Vagina (tissue), 2 donors: ENCODE measurements around the gene SLC9B1. TPM values are rescaled to one million over a fixed set of nuclear protein-coding genes. Genes with fewer than 3 reads are reported as not detected.
"Not testable (repeated sequence)": the region's sequence is repeated elsewhere in the genome, so short reads cannot be mapped to it uniquely, and the experiment has no call there.

Experiments
- DNase-seq, 2 donors: peaks; one replicate each; pipeline ENCODE4 v3.0.0-alpha.2; 2017; ENCODE audit errors: extremely low spot score in 2 of 2
- H3K27ac ChIP-seq: fragments of 200-600 bp; sonication (generic); one replicate; pipeline ENCODE4 v1.5.1; 2019
- H3K27me3 ChIP-seq: fragments of 200-600 bp; sonication (generic); one replicate; pipeline ENCODE4 v1.5.1; 2019
- H3K36me3 ChIP-seq, 2 donors: fragments of 200-600 bp; sonication (generic); one replicate each; pipeline ENCODE4 v1.5.1; 2017 to 2019
- H3K4me1 ChIP-seq: fragments of 200-600 bp; sonication (generic); one replicate; pipeline ENCODE4 v1.5.1; 2019
- H3K4me3 ChIP-seq, 2 donors: fragments of 200-600 bp; sonication (generic); 1 replicate in 1 of 2; 2 replicates in 1 of 2; pipeline ENCODE4 v1.5.1; 2016 to 2019
- H3K9me3 ChIP-seq: fragments of 200-600 bp; sonication (generic); one replicate; pipeline ENCODE4 v1.5.1; 2019
- CTCF ChIP-seq, 3 experiments: fragments of 450-650 bp in 2 of 3; fragments of 200-600 bp in 1 of 3; sonication (generic) in 1 of 3; IDR thresholded peaks; one replicate each; pipeline ENCODE4 v1.5.1; 2017 to 2019; ENCODE audit warnings: antibody characterized with exemption in 3 of 3, mild to moderate bottlenecking in 2 of 3, moderate library complexity in 2 of 3
- POLR2A ChIP-seq, 2 donors: fragments of 450-650 bp; IDR thresholded peaks; one replicate each; pipeline ENCODE4 v1.6.1; 2017; ENCODE audit warnings: antibody characterized with exemption in 2 of 2, mild to moderate bottlenecking in 2 of 2, moderate library complexity in 2 of 2
- POLR2AphosphoS5 ChIP-seq, 2 donors: sonication (generic); formaldehyde crosslinking; IDR thresholded peaks; one replicate each; pipeline ENCODE4 v1.9.0; 2017; ENCODE audit warnings: antibody characterized with exemption in 2 of 2, mild to moderate bottlenecking in 2 of 2, low read depth in 1 of 2; ENCODE audit not compliant: insufficient read depth in 1 of 2
- intact Hi-C: fragments of 100-400 bp; cut with DNase I; formaldehyde crosslinking; loops from one replicate; pipeline ENCODE4 v1.15.1; 2023
- total RNA-seq: library from RNA; depleted of rRNA; stranded (reverse); fragments of >200 nt; gene quantifications from one replicate; pipeline ENCODE4 v1.2.3, GENCODE V29; 2016

SLC9B1 gene
- total RNA-seq, 1 donor from 2014 or later: not detected

- H3K36me3 ChIP-seq, H3K27me3 ChIP-seq, H3K4me1 ChIP-seq, H3K9me3 ChIP-seq, intact Hi-C loops, H3K27ac ChIP-seq, H3K4me3 ChIP-seq, DNase-seq: not testable (repeated sequence)
- TF ChIP-seq POLR2AphosphoS5 (IDR thresholded peaks at IDR 0.05; ENCODE audit: insufficient read depth in 1 of 2, low read depth in 1 of 2): peak in 1 of 2 donors; percentile 69
These were observed 129.6 kb downstream of the SLC9B1 start for GRCh38 chr4:102889866-102890265.

- H3K4me3 ChIP-seq, intact Hi-C loops, DNase-seq, H3K4me1 ChIP-seq, H3K27me3 ChIP-seq, H3K36me3 ChIP-seq, H3K9me3 ChIP-seq, H3K27ac ChIP-seq: not testable (repeated sequence)
These were observed 130.9 kb downstream of the SLC9B1 start for GRCh38 chr4:102888570-102888969.

DNA sequence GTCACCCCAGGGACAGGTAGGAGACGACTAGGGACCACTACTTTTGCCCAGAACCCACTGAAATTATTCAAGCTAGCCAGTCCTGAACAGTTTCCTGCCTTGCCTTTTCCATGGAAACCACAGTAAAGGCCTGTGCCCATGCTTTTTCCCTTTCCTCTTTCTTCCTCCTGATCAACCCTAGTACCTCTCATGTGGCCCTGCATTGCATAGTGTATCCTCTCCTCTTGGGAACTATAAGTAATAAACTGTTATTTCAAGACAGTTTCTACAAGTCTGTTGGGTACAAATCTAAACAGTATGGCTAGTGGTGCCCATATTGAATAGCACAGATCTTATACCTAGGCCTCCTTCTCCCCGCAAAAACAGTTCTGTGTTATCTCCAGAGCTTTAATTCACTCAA lies 136.2 kb downstream of the SLC9B1 start:
- no peak overlapping the region for H3K27ac ChIP-seq
- H3K4me1 ChIP-seq: no peaks in the 10 kb centered on the region
- no peak for DNase-seq
- H3K9me3 ChIP-seq: no peaks in the 10 kb centered on the region
- H3K4me3 ChIP-seq: no peak overlapping the region
- intact Hi-C loops: no loop called here
- no peaks in the 10 kb centered on the region for H3K36me3 ChIP-seq
- TF ChIP-seq POLR2A (IDR thresholded peaks at IDR 0.05): no peak
- TF ChIP-seq POLR2AphosphoS5 (IDR thresholded peaks at IDR 0.05; ENCODE audit: insufficient read depth in 1 of 2, low read depth in 1 of 2): no peak
- TF ChIP-seq CTCF (IDR thresholded peaks at IDR 0.05): no peak
- H3K27me3 ChIP-seq: no peaks in the 10 kb centered on the region

DNA sequence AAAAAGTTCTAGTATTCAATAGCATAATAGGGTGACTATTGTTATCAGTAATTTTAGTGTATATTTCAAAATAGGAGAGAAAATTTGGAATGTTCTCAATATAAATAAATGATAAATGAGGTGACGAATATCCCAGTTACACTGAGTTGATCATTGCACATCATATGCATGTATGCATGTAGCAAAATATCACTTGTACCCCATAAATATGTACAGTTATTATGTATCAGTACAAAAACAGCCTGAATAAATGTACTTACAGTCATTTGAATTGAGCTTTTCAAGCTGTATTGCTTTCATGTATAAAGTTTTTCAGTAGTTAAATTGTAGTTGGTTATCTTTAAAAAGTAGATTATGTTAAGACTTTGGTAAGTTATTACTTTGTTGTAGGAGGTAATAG lies 138.2 kb downstream of the SLC9B1 start:
- H3K4me1 ChIP-seq: no peaks in the 10 kb centered on the region
- intact Hi-C loops: no loop called here
- H3K27ac ChIP-seq: no peak overlapping the region
- TF ChIP-seq CTCF (IDR thresholded peaks at IDR 0.05): no peak
- no peak for TF ChIP-seq POLR2AphosphoS5 (IDR thresholded peaks at IDR 0.05; ENCODE audit: insufficient read depth in 1 of 2, low read depth in 1 of 2)
- no peak for TF ChIP-seq POLR2A (IDR thresholded peaks at IDR 0.05)
- peaks cover 0 to 8% of the 10 kb centered on the region in 2 donors for H3K36me3 ChIP-seq
- no peak overlapping the region for H3K4me3 ChIP-seq
- H3K27me3 ChIP-seq: no peaks in the 10 kb centered on the region
- no peak for DNase-seq
- no peaks in the 10 kb centered on the region for H3K9me3 ChIP-seq

GRCh38 chr4:102878901-102879300 lies 140.6 kb downstream of the SLC9B1 start:
- H3K27ac ChIP-seq: no peak overlapping the region
- TF ChIP-seq POLR2AphosphoS5 (IDR thresholded peaks at IDR 0.05; ENCODE audit: insufficient read depth in 1 of 2, low read depth in 1 of 2) (no peak), POLR2A (IDR thresholded peaks at IDR 0.05) (no peak), CTCF (IDR thresholded peaks at IDR 0.05) (no peak)
- intact Hi-C loops: no loop called here
- no peaks in the 10 kb centered on the region for H3K9me3 ChIP-seq
- H3K36me3 ChIP-seq: peaks cover 0 to 11% of the 10 kb centered on the region in 2 donors
- H3K27me3 ChIP-seq: no peaks in the 10 kb centered on the region
- no peak for DNase-seq
- H3K4me3 ChIP-seq: no peak overlapping the region
- no peaks in the 10 kb centered on the region for H3K4me1 ChIP-seq

DNA sequence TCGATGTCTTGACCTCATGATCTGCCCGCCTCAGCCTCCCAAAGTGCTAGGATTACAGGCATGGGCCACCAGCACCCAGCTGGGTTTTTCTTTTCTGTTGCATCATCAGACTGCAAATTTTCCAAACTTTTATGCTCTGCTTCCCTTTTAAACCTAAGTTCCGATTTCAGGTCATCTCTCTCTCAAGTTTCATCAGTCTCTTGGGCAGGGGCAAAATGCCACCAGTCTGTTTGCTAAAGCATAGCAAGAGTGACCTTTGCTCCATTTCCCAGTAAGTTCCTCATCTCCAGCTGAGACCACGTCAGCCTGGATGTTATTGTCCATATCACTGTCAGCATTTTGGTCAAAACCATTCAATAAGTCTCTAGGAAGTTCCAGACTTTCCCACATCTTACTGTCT lies 141.2 kb downstream of the SLC9B1 start:
- H3K9me3 ChIP-seq, H3K4me1 ChIP-seq, H3K27me3 ChIP-seq, H3K27ac ChIP-seq, DNase-seq, intact Hi-C loops, H3K4me3 ChIP-seq: not testable (repeated sequence)
- H3K36me3 ChIP-seq: peaks cover 0 to 11% of the 10 kb centered on the region in 2 donors

DNA sequence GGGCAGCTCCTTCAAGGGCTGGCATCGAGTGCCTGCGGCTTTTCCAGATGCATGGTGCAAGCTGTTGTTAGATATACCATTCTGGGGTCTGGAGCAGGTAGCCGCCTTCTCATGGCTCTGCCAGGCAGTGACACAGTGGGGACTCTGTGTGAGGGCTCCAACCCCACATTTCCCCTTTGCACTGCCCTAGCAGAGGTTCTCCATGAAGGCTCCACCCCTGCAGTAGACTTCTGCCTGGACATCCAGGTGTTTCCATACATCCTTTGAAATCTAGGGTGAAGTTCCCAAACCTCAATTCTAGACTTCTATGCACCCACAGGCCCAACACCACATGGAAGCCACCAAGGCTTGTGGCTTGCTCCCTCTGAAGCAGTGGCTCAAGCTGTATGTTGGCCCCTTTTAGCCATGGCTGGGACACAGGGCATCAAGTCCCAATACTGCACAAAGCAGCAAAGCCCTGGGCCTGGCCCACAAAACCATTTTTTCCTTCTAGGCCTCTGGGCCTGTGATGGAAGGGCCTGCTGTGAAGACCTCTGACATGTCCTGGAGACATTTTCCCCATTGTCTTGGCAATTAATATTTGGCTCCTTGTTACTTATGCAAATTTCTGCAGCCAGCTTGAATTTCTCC lies 141.9 kb downstream of the SLC9B1 start:
- H3K4me3 ChIP-seq, H3K27ac ChIP-seq, intact Hi-C loops, H3K27me3 ChIP-seq, H3K4me1 ChIP-seq, H3K9me3 ChIP-seq, DNase-seq: not testable (repeated sequence)
- H3K36me3 ChIP-seq: peaks cover 0 to 11% of the 10 kb centered on the region in 2 donors
